HCT116 (cell line): ENCODE measurements around the gene GRB10. TPM values are rescaled to one million over a fixed set of nuclear protein-coding genes. Genes with fewer than 3 reads are reported as not detected.

ENCODE experiments used
- ATAC-seq: fragments of 200-7000 bp; cut with Tn5 transposase; 2 replicates; pipeline ENCODE4 v1.9.1; 2020; ENCODE audit warnings: mild to moderate bottlenecking, moderate library complexity
- BruUV-seq: library from RNA; stranded (reverse); fragments of 400-500 nt; replicated peaks from 2 replicates; lab custom pipeline; 2021; lab: Mats Ljungman, UMichigan
- CTCF ChIA-PET: fragments of 300-600 bp; sonication (Branson Sonifier 250); formaldehyde crosslinking; loops from one replicate; lab custom pipeline; 2021; ENCODE audit warnings: antibody characterized with exemption; lab: Charles Lee
- POLR2A ChIA-PET: fragments of 300-600, 350-600 bp; sonication (Branson Sonifier 250); formaldehyde crosslinking; loops from one replicate; lab custom pipeline; 2021; ENCODE audit warnings: antibody characterized with exemption; lab: Charles Lee
- RAD21 ChIA-PET, 2 experiments: fragments of 300-600 bp; sonication (Branson Sonifier 250); formaldehyde crosslinking; loops; one replicate each; lab custom pipeline; 2023; ENCODE audit warnings: low total read pairs in 2 of 2; ENCODE audit not compliant: uncharacterized antibody in 2 of 2, unreplicated experiment in 2 of 2, low non-redundant PET in 1 of 2; lab: Charles Lee
- DNase-seq: peaks from one replicate; pipeline ENCODE4 v3.0.0-alpha.2; 2010; ENCODE audit warnings: low read depth, low spot score
- H2AFZ ChIP-seq: fragments of 200-600 bp; shearing (Covaris generic), sonication (generic); 2 replicates; pipeline ENCODE4 v1.6.1; 2017; ENCODE audit warnings: low read depth, mixed run types, mixed read lengths, antibody characterized with exemption, low read length; ENCODE audit not compliant: poor library complexity, severe bottlenecking
- H3K27ac ChIP-seq: 2 replicates; pipeline ENCODE4 v1.5.1; 2012; ENCODE audit warnings: low read depth, low read length
- H3K27me3 ChIP-seq: fragments of 200-600 bp; sonication (generic); 2 replicates; pipeline ENCODE4 v1.6.1; 2016; ENCODE audit warnings: mixed run types, low read length, mixed read lengths; ENCODE audit not compliant: insufficient read depth
- H3K36me3 ChIP-seq, 2 experiments: fragments of 200-500 bp in 1 of 2; fragments of 200-600 bp in 1 of 2; sonication (Bioruptor generic) in 1 of 2; sonication (generic) in 1 of 2; 2 replicates each; pipeline versions ENCODE4 v1.5.1 to v1.6.1; 2014 to 2016; ENCODE audit warnings: low read length in 2 of 2, inconsistent platforms in 1 of 2, mixed read lengths in 1 of 2, mixed run types in 1 of 2; ENCODE audit not compliant: insufficient read depth in 2 of 2, control insufficient read depth in 1 of 2
- H3K4me1 ChIP-seq, 2 experiments: fragments of 200-600 bp in 1 of 2; sonication (generic) in 1 of 2; 2 replicates each; pipeline versions ENCODE4 v1.5.1 to v1.6.1; 2012 to 2017; ENCODE audit warnings: low read length in 2 of 2, inconsistent platforms in 1 of 2, mild to moderate bottlenecking in 1 of 2, mixed read lengths in 1 of 2, mixed run types in 1 of 2, moderate library complexity in 1 of 2; ENCODE audit not compliant: insufficient read depth in 2 of 2, control insufficient read depth in 1 of 2
- H3K4me2 ChIP-seq: fragments of 200-600 bp; sonication (generic); 2 replicates; pipeline ENCODE4 v1.6.1; 2017; ENCODE audit warnings: mixed run types, low read length, mixed read lengths
- H3K4me3 ChIP-seq, 2 experiments: fragments of 200-600 bp in 1 of 2; sonication (generic) in 1 of 2; replicated peaks in 1 of 2; 2 replicates each; pipeline ENCODE4 v1.5.1; 2011 to 2016; ENCODE audit warnings: low read length in 2 of 2, control low read depth in 1 of 2, low read depth in 1 of 2, mild to moderate bottlenecking in 1 of 2, mixed read lengths in 1 of 2, mixed run types in 1 of 2
- H3K79me2 ChIP-seq: fragments of 200-600 bp; sonication (generic); 2 replicates; pipeline ENCODE4 v1.6.1; 2017; ENCODE audit warnings: mild to moderate bottlenecking, mixed run types, low read length, moderate library complexity, mixed read lengths; ENCODE audit not compliant: insufficient read depth
- H3K9ac ChIP-seq: fragments of 200-600 bp; sonication (generic); 2 replicates; pipeline ENCODE4 v1.6.1; 2016; ENCODE audit warnings: low read length, mixed read lengths
- H3K9me2 ChIP-seq: fragments of 200-600 bp; sonication (generic), shearing (Covaris generic); 2 replicates; pipeline ENCODE4 v1.6.1; 2017; ENCODE audit warnings: mixed run types, mild to moderate bottlenecking, moderate library complexity; ENCODE audit not compliant: insufficient read depth
- H3K9me3 ChIP-seq, 2 experiments: fragments of 200-500 bp in 1 of 2; fragments of 200-600 bp in 1 of 2; sonication (Bioruptor generic) in 1 of 2; sonication (generic) in 1 of 2; 2 replicates each; pipeline ENCODE4 v1.6.1; 2014 to 2017; ENCODE audit warnings: low read length in 2 of 2, mixed read lengths in 2 of 2, inconsistent platforms in 1 of 2, low read depth in 1 of 2, mild to moderate bottlenecking in 1 of 2, mixed run types in 1 of 2, moderate library complexity in 1 of 2; ENCODE audit not compliant: control insufficient read depth in 1 of 2, insufficient read depth in 1 of 2
- H4K20me1 ChIP-seq: fragments of 200-600 bp; sonication (generic), shearing (Covaris generic); 2 replicates; pipeline ENCODE4 v1.6.1; 2017; ENCODE audit warnings: mixed run types, mild to moderate bottlenecking, moderate library complexity; ENCODE audit not compliant: insufficient read depth
- CBX3 ChIP-seq: IDR thresholded peaks from 2 replicates; pipeline ENCODE4 v1.6.1; 2012; ENCODE audit warnings: low read depth
- CTCF ChIP-seq, 3 experiments: fragments of 200-600 bp in 1 of 3; sonication (generic) in 1 of 3; IDR thresholded peaks in 2 of 3; conservative IDR thresholded peaks in 1 of 3; 2 replicates each; pipeline ENCODE4 v1.5.1; 2012 to 2017; ENCODE audit warnings: low read depth in 2 of 3, low read length in 2 of 3, antibody characterized with exemption in 1 of 3, borderline replicate concordance in 1 of 3, control low read depth in 1 of 3, mild to moderate bottlenecking in 1 of 3, mixed read lengths in 1 of 3, mixed run types in 1 of 3, moderate library complexity in 1 of 3; ENCODE audit not compliant: insufficient read depth in 1 of 3
- EGR1 ChIP-seq: IDR thresholded peaks from 2 replicates; pipeline ENCODE4 v1.6.1; 2012; ENCODE audit warnings: low read depth
- POLR2A ChIP-seq: IDR thresholded peaks from 2 replicates; pipeline ENCODE4 v1.7.0; 2011; ENCODE audit warnings: borderline replicate concordance; ENCODE audit not compliant: insufficient read depth, insufficient read length; ENCODE audit errors: extremely low read depth
- RAD21 ChIP-seq: IDR thresholded peaks from 2 replicates; pipeline ENCODE4 v1.6.1; 2012; ENCODE audit warnings: low read depth, mild to moderate bottlenecking
- SP1 ChIP-seq: IDR thresholded peaks from 2 replicates; pipeline ENCODE4 v1.6.1; 2012; ENCODE audit warnings: low read depth
- TCF7L2 ChIP-seq: IDR thresholded peaks from 2 replicates; pipeline ENCODE4 v1.7.0; 2011; ENCODE audit warnings: borderline replicate concordance, inconsistent platforms; ENCODE audit not compliant: insufficient read depth, insufficient read length; ENCODE audit errors: extremely low read depth
- YY1 ChIP-seq: IDR thresholded peaks from 2 replicates; pipeline ENCODE4 v1.6.1; 2011; ENCODE audit warnings: low read length, low read depth, moderate library complexity, mild to moderate bottlenecking; ENCODE audit not compliant: insufficient replicate concordance; ENCODE audit errors: extremely low read depth
- ZFX ChIP-seq: fragments of 450-650 bp; IDR thresholded peaks from 2 replicates; pipeline ENCODE4 v1.6.1; 2017
- ZNF274 ChIP-seq: fragments of 200-500 bp; sonication (Bioruptor generic); IDR thresholded peaks from 2 replicates; pipeline ENCODE4 v1.6.1; 2014; ENCODE audit warnings: mild to moderate bottlenecking, low read depth, low read length, inconsistent platforms
- intact Hi-C: fragments of 100-400 bp; cut with micrococcal nuclease; formaldehyde crosslinking; loops from 2 replicates; pipeline ENCODE4 v1.10.0; 2022
- total RNA-seq: library from RNA; stranded (reverse); gene quantifications from one replicate; pipeline ENCODE4 v1.2.1, GENCODE V29; 2021; ENCODE audit not compliant: unreplicated experiment
- TF ChIP-seq, protein P1 (sequence below): IDR thresholded peaks from 2 replicates; pipeline ENCODE4 v1.6.1; 2012; ENCODE audit warnings: low read depth
- TF ChIP-seq, protein P2 (sequence below): IDR thresholded peaks from 2 replicates; pipeline ENCODE4 v1.6.1; 2012
- TF ChIP-seq, protein P3 (sequence below): IDR thresholded peaks from 2 replicates; pipeline ENCODE4 v1.6.1; 2011; ENCODE audit warnings: mild to moderate bottlenecking, low read length, moderate library complexity; ENCODE audit not compliant: insufficient replicate concordance; ENCODE audit errors: extremely low read depth

Gene GRB10
- total RNA-seq, 1 experiment from 2014 or later: 37.3 TPM

GRCh38 chr7:50723888-50724287, 58.8 kb downstream of the GRB10 start (continued):
- TF ChIP-seq, protein P1, sequence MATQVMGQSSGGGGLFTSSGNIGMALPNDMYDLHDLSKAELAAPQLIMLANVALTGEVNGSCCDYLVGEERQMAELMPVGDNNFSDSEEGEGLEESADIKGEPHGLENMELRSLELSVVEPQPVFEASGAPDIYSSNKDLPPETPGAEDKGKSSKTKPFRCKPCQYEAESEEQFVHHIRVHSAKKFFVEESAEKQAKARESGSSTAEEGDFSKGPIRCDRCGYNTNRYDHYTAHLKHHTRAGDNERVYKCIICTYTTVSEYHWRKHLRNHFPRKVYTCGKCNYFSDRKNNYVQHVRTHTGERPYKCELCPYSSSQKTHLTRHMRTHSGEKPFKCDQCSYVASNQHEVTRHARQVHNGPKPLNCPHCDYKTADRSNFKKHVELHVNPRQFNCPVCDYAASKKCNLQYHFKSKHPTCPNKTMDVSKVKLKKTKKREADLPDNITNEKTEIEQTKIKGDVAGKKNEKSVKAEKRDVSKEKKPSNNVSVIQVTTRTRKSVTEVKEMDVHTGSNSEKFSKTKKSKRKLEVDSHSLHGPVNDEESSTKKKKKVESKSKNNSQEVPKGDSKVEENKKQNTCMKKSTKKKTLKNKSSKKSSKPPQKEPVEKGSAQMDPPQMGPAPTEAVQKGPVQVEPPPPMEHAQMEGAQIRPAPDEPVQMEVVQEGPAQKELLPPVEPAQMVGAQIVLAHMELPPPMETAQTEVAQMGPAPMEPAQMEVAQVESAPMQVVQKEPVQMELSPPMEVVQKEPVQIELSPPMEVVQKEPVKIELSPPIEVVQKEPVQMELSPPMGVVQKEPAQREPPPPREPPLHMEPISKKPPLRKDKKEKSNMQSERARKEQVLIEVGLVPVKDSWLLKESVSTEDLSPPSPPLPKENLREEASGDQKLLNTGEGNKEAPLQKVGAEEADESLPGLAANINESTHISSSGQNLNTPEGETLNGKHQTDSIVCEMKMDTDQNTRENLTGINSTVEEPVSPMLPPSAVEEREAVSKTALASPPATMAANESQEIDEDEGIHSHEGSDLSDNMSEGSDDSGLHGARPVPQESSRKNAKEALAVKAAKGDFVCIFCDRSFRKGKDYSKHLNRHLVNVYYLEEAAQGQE: no peak
- TF ChIP-seq POLR2A: no peak
- no peak for TF ChIP-seq EGR1
- TF ChIP-seq CTCF (IDR thresholded peaks at IDR 0.05 in 2 of 3, conservative IDR thresholded peaks at IDR 0.05 in 1 of 3; ENCODE audit: borderline replicate concordance in 1 of 3, insufficient read depth in 1 of 3, low read depth in 2 of 3, low read length in 2 of 3): no peak
- no peak for TF ChIP-seq YY1
- TF ChIP-seq ZFX: no peak

DNA sequence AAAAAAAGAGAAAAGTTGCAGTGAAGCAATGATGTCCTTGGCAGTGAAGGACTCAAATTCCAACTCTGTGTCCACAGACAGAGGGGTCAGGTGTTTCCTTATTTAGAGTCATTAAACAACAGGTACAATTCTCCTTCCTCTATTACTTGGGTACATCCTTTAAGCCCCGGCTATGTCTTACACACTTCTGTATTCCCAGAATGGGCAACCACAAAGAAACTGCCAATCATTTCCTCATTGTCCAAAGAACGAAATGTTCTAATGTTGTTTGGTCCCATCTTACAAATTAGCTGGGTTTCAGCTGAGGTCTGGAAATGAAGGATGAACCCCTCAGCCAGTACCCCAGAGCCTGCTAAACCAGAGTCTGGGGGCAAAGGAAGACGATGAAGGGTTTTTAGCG, 59.5 kb downstream of the GRB10 start:
- POLR2A ChIA-PET: no interaction called here
- Histone ChIP-seq H3K9me2 (no peaks in the 10 kb centered on the region), H3K4me2 (no peak overlapping the region), H3K36me3 (no peaks in the 10 kb centered on the region), H3K27me3 (no peaks in the 10 kb centered on the region), H4K20me1 (no peaks in the 10 kb centered on the region), H3K4me3 (no peak overlapping the region), H2AFZ (no peak overlapping the region), H3K79me2 (no peaks in the 10 kb centered on the region), H3K9me3 (no peaks in the 10 kb centered on the region), H3K9ac (no peak overlapping the region), H3K27ac (no peak overlapping the region), H3K4me1 (no peaks in the 10 kb centered on the region)
- RAD21 ChIA-PET: no interaction called here
- BruUV-seq: no TSS peak
- DNase-seq: no peak
- ATAC-seq: no peak
- CTCF ChIA-PET: no interaction called here
- intact Hi-C loops: no loop called here
- TF ChIP-seq RAD21 (no peak), ZNF274 (no peak), SP1 (no peak), CBX3 (no peak), ZFX (no peak), TCF7L2 (no peak)
- TF ChIP-seq, protein P1: no peak
- TF ChIP-seq, protein P2, sequence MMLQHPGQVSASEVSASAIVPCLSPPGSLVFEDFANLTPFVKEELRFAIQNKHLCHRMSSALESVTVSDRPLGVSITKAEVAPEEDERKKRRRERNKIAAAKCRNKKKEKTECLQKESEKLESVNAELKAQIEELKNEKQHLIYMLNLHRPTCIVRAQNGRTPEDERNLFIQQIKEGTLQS: no peak
- TF ChIP-seq, protein P3, sequence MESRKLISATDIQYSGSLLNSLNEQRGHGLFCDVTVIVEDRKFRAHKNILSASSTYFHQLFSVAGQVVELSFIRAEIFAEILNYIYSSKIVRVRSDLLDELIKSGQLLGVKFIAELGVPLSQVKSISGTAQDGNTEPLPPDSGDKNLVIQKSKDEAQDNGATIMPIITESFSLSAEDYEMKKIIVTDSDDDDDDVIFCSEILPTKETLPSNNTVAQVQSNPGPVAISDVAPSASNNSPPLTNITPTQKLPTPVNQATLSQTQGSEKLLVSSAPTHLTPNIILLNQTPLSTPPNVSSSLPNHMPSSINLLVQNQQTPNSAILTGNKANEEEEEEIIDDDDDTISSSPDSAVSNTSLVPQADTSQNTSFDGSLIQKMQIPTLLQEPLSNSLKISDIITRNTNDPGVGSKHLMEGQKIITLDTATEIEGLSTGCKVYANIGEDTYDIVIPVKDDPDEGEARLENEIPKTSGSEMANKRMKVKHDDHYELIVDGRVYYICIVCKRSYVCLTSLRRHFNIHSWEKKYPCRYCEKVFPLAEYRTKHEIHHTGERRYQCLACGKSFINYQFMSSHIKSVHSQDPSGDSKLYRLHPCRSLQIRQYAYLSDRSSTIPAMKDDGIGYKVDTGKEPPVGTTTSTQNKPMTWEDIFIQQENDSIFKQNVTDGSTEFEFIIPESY: no peak
